GM10266 (cell line): ENCODE measurements around the gene UPK1B.
"Not testable (repeated sequence)": the region's sequence is repeated elsewhere in the genome, so short reads cannot be mapped to it uniquely, and the experiment has no call there.

Source experiments
- DNase-seq: peaks from one replicate; pipeline ENCODE4 v3.0.0; 2012; ENCODE audit errors: extremely low spot score
- TF ChIP-seq, protein P1 (sequence below): IDR thresholded peaks from 2 replicates; pipeline ENCODE4 v1.5.1; 2012; ENCODE audit warnings: mild to moderate bottlenecking, low read depth; ENCODE audit not compliant: control insufficient read depth, insufficient read depth; ENCODE audit errors: missing control alignments

UPK1B gene

DNA sequence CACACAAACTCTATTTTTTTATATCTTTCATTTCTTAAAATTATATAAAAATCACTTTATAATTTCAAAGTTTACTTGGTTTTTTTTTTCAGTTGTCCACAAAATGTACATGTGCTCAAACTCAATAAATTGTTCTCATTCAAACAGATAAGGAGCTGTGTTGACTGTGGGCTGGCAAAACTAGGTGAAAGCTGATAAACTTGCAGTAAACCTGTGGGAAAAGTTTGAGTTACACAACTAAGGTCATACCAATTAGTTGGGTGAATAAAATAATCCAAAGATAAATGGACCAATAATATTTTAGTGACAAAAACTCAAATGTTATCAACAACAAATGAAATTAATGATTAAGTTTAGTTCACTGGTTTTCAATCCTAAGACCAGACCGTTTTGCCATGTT lies 12.6 kb upstream of the UPK1B start:
- TF ChIP-seq, protein P1, sequence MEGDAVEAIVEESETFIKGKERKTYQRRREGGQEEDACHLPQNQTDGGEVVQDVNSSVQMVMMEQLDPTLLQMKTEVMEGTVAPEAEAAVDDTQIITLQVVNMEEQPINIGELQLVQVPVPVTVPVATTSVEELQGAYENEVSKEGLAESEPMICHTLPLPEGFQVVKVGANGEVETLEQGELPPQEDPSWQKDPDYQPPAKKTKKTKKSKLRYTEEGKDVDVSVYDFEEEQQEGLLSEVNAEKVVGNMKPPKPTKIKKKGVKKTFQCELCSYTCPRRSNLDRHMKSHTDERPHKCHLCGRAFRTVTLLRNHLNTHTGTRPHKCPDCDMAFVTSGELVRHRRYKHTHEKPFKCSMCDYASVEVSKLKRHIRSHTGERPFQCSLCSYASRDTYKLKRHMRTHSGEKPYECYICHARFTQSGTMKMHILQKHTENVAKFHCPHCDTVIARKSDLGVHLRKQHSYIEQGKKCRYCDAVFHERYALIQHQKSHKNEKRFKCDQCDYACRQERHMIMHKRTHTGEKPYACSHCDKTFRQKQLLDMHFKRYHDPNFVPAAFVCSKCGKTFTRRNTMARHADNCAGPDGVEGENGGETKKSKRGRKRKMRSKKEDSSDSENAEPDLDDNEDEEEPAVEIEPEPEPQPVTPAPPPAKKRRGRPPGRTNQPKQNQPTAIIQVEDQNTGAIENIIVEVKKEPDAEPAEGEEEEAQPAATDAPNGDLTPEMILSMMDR = no peak
- no peak for DNase-seq

DNA sequence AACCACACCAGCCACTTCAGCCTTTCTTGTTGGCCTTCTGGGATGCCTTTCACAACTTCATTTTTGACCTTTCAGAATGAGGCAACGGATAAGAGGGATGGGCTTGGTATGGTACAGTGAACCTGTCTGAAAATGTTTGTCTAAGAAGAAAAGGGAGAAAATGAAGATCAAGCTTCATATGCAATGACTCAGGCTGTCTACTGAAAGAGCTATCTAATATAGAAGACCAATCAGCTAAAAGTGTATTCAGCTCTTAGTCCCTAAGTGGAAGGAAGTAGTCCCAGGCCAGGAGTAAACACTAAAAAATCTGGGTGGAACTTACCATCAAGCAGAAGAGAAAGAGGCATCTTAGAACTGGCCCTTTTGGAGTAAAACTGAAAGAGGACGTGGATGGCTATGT lies 12.2 kb upstream of the UPK1B start:
- DNase-seq = no peak
- TF ChIP-seq, protein P1 = no peak

DNA sequence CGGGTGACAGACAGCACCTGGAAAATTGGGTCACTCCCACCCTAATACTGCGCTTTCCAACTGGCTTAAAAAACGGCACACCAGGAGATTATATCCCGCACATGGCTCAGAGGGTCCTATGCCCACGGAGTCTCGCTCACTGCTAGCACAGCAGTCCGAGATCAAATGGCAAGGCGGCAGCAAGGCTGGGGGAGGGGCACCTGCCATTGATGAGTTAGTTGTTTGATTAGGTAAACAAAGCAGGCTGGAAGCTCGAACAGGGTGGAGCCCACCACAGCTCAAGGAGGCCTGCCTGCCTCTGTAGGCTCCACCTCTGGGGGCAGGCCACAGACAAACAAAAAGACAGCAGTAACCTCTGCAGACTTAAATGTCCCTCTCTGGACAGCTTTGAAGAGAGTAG lies 8.7 kb upstream of the UPK1B start:
- DNase-seq = not testable (repeated sequence)

DNA sequence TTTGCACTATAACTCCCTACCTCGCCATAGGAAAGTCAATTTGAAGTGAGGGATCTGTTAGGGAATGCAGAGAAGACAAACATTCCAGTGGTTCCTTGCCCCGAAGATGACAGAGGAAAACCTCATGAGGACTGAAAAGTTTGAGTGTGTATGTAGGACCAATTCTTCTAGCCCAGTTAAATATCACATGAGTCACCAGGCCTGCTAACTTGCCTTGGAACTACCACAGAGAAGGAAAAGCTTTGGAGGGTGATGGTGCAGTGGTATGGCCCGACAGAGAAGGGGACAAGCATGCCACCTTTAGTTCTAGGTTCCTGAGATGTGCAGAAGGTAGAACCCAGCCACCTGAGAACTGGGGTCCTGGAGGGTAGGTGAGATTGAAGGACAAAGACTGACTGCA lies 2.6 kb upstream of the UPK1B start:
- TF ChIP-seq, protein P1 = no peak
- no peak for DNase-seq

DNA sequence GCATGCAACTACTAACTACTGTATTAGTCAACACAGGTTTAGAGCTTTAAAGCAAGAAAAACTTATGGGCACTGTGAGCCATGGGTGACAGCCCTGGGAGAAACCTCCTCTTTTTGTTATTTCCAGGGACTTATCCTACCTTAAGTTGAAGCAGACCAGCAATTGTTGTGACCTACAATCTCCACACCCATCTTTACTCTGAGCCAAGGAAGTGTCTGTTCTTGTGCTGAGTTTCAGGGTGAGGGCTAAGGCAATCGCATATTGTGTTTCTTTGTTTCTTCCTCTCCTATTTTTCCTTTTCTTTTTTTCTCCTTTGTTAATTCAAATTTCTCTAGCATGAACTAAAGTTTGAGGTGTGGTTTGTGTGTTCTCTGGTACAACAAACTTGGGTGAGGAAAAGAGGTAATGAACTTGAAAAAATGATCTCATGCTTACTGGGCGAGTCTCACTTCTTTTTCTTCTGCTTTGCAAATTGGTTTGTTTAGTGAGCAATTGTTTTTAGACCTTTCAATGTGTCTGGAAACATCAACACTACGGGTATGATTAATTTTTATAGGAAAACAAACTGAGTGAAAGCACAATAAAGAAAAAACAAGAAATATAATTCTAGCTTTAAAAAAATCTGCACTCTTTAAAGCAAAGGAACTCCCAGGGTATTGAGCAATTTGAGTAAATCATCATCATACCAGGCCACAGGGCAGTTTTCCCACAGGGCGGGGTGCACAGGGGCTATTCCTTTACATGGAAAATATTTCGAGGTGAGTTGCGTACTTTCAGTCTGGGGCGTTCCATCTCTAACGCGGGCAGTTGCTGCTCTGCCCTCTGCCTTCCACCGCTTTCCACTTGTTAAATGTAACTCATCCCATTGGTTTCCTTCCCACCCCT lies 2.7 kb downstream of the UPK1B start:
- no peak for DNase-seq
- TF ChIP-seq, protein P1 = no peak

DNA sequence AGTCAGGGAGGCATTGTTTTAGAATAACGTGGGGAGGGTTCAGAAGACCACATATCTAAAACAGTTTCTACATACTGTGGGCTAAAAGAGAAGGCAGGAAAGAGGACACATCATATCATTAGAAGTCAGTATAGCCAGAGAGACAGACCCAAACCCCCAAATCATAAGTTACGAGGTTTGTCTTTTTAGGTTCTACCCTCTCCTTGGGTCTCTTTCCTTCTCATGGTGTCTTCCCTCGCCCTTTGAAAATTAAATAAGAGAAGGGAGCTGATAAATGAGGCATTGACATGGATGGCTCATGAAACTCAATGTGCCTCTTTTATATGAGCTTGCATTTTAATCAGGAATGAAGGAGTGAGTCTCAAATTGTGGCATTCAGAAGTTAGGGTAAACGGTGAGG lies 3.4 kb downstream of the UPK1B start:
- TF ChIP-seq, protein P1 = no peak
- DNase-seq = no peak

DNA sequence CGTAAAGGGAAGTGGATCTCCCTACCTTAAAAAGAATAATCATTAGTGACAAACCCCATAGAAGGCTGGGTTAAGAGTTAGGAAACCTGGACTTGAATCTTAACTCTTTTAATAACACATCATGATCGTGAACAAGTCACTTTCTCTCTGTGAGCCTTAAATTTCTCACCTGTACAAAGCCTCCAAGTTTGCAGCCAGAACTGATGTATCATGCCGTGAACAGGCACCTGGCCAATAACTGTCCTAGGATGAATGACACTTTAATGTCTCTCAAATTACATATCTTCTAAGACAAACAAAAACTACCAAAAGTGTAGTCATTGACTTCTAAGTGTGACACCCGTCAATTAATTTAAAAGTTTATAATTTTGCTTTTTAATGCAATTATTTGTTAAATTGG lies 3.9 kb downstream of the UPK1B start:
- TF ChIP-seq, protein P1 = no peak

More for the DNA sequence above, 3.9 kb downstream of the UPK1B start:
- DNase-seq = no peak
